HG03095 (cell line): ENCODE data around the gene DDX10.
A peak's percentile ranks its signal among the peaks of the same experiment; 100 is the strongest.

ENCODE experiments used
- ATAC-seq: cut with Tn5 transposase; IDR thresholded peaks from one replicate; pipeline ENCODE4 v1.9.1; 2021; ENCODE audit warnings: moderate library complexity; ENCODE audit not compliant: unreplicated experiment

The DDX10 gene

GRCh38 chr11:108866781-108867180 lies 201.9 kb downstream of the DDX10 start:
- ATAC-seq = no peak

- ATAC-seq = no peak
Measured at GRCh38 chr11:108870373-108871020, 205.6 kb downstream of the DDX10 start.

- ATAC-seq = no peak
Measured at GRCh38 chr11:108871152-108871551, 206.3 kb downstream of the DDX10 start.

- no peak for ATAC-seq
Measured at GRCh38 chr11:108871867-108872266, 207.0 kb downstream of the DDX10 start.

- no peak for ATAC-seq
Measured at GRCh38 chr11:108872781-108873291, 208.0 kb downstream of the DDX10 start.

- no peak for ATAC-seq
Measured at GRCh38 chr11:108873310-108873709, 208.4 kb downstream of the DDX10 start.

- no peak for ATAC-seq
Measured at GRCh38 chr11:108873941-108874340, 209.1 kb downstream of the DDX10 start.

GRCh38 chr11:108875134-108875533 lies 210.3 kb downstream of the DDX10 start:
- ATAC-seq = no peak

GRCh38 chr11:108877178-108877577 lies 212.3 kb downstream of the DDX10 start:
- no peak for ATAC-seq

- no peak for ATAC-seq
Measured at GRCh38 chr11:108880510-108880909, 215.6 kb downstream of the DDX10 start.

- ATAC-seq = no peak
Measured at GRCh38 chr11:108881131-108881530, 216.3 kb downstream of the DDX10 start.

GRCh38 chr11:108882211-108882831 lies 217.5 kb downstream of the DDX10 start:
- ATAC-seq = no peak

- no peak for ATAC-seq
Measured at GRCh38 chr11:108886005-108886659, 221.3 kb downstream of the DDX10 start.

GRCh38 chr11:108886660-108887009 lies 221.8 kb downstream of the DDX10 start:
- no peak for ATAC-seq

GRCh38 chr11:108887436-108888238 lies 222.8 kb downstream of the DDX10 start:
- no peak for ATAC-seq

- ATAC-seq = no peak
Measured at GRCh38 chr11:108890482-108891105, 225.7 kb downstream of the DDX10 start.

GRCh38 chr11:108891143-108891542 lies 226.3 kb downstream of the DDX10 start:
- ATAC-seq = no peak

- ATAC-seq = no peak
Measured at GRCh38 chr11:108891909-108892511, 227.1 kb downstream of the DDX10 start.

- ATAC-seq = peak; percentile 66
Measured at GRCh38 chr11:108895579-108896480, 231.0 kb downstream of the DDX10 start.
